Stimulated activated memory B cell treated with anti-CD40 and anti-IgM and Interleukin-4, amounts not matched to agents 10 μg/mL and 1 μg/mL and 100 μg/mL, for 72 hours (primary cell): Measurements from ENCODE around the gene PDE8A.

Experiments used
- ATAC-seq: fragments of 150-1000 bp; cut with Tn5 transposase; 2 replicates; pipeline ENCODE4 v1.10.0; 2021
- H3K27ac Mint-ChIP-seq: one replicate; pipeline ENCODE4 v1.8.0; 2022; ENCODE audit warnings: mild to moderate bottlenecking, mixed read lengths
- H3K27me3 Mint-ChIP-seq: one replicate; pipeline ENCODE4 v1.8.0; 2022; ENCODE audit warnings: mixed read lengths
- H3K36me3 Mint-ChIP-seq: one replicate; pipeline ENCODE4 v1.8.0; 2022; ENCODE audit warnings: mixed read lengths
- H3K4me1 Mint-ChIP-seq: one replicate; pipeline ENCODE4 v1.8.0; 2022; ENCODE audit warnings: mixed read lengths
- H3K4me3 Mint-ChIP-seq: one replicate; pipeline ENCODE4 v1.8.0; 2022; ENCODE audit warnings: mild to moderate bottlenecking, moderate library complexity, mixed read lengths
- H3K9me3 Mint-ChIP-seq: one replicate; pipeline ENCODE4 v1.8.0; 2022; ENCODE audit warnings: mixed read lengths

Gene PDE8A

GRCh38 chr15:85116925-85117646 is 135.4 kb downstream of the PDE8A start:
- Mint-ChIP-seq H3K27ac (peak overlapping the region; percentile 57), H3K36me3 (peaks cover 71% of the 10 kb centered on the region), H3K9me3 (no peaks in the 10 kb centered on the region), H3K27me3 (no peaks in the 10 kb centered on the region), H3K4me1 (peaks cover 10% of the 10 kb centered on the region), H3K4me3 (no peak overlapping the region)
- ATAC-seq, result peak; percentile 68

GRCh38 chr15:85118173-85118572 is 136.5 kb downstream of the PDE8A start:
- no peak overlapping the region for H3K4me3 Mint-ChIP-seq
- no peaks in the 10 kb centered on the region for H3K27me3 Mint-ChIP-seq
- H3K9me3 Mint-ChIP-seq, result no peaks in the 10 kb centered on the region
- peaks cover 75% of the 10 kb centered on the region for H3K36me3 Mint-ChIP-seq
- H3K4me1 Mint-ChIP-seq, result peaks cover 10% of the 10 kb centered on the region
- H3K27ac Mint-ChIP-seq, result no peak overlapping the region
- ATAC-seq, result no peak

DNA sequence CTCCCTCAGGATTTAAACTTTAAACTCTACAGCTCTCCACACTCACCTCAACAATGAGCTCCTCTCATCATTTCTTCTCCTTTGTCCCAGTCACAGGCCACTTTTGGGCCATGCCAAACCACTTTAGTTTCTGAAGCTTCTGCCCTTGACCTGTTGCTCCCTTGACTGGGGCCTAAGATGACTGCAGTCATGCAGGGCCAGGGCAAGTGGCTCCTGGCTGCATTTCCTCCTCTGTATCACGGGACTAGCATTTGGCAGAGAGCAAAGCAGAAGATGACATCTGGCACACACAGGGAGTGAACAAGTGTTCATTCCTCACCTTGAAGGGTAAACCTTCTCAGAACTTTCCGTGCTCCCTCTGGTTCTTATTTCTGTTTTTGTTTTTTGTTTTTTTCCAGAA is 136.9 kb downstream of the PDE8A start:
- no peak overlapping the region for H3K27ac Mint-ChIP-seq
- no peak overlapping the region for H3K4me3 Mint-ChIP-seq
- H3K4me1 Mint-ChIP-seq, result peaks cover 10% of the 10 kb centered on the region
- H3K27me3 Mint-ChIP-seq, result no peaks in the 10 kb centered on the region
- H3K9me3 Mint-ChIP-seq, result no peaks in the 10 kb centered on the region
- ATAC-seq, result no peak
- H3K36me3 Mint-ChIP-seq, result peaks cover 75% of the 10 kb centered on the region

DNA sequence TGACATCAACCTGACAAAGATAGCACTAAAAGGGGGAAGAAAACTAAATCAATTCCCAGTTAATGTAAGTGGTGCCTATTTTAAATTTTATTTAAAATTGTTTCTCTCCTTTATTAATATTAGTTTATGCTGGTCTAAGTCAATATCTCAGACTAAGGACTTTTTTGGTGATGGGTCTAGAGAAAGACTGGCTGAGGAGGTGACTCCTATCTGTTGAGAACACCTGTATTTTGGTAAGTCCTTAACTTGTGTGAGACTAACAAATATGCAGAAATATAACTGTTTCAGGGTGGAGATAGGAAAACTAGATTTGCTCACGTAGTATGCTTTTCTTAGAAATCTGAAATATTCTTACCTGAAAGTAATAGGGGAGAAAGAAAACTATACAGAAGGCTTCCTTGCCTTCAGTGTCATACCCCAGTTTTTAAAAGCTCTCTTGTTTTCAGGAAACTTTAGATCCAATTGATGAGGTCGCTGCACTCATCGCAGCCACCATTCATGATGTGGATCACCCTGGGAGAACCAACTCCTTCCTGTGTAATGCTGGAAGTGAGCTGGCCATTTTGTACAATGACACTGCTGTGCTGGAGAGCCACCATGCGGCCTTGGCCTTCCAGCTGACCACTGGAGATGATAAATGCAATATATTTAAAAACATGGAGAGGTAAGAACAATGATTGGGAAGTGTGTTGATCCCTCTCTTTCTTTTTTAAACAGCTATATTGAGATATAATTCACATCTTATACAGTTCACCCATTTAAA is 138.9 kb downstream of the PDE8A start:
- Mint-ChIP-seq H3K4me1 (peaks cover 10% of the 10 kb centered on the region), H3K36me3 (peaks cover 75% of the 10 kb centered on the region), H3K9me3 (no peaks in the 10 kb centered on the region), H3K4me3 (no peak overlapping the region), H3K27ac (no peak overlapping the region), H3K27me3 (no peaks in the 10 kb centered on the region)
- no peak for ATAC-seq

DNA sequence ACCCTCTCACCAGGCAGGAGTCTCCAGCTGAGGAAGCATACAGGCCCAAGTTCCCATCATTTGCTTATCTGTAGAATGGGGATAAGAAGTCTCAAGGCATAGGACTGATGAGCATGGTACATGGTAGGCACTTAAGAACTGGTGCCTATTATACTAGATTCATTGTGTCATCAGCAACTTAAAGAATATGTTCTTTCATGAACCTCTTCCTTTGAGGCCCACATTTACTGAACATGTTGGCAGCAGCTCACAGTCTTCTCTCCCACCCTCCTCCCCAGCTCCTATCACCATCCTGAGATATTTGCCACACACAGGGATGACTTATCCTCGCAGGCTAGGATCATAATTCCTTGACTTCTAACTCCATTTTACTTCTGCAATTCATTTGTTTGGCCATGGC is 142.5 kb downstream of the PDE8A start:
- ATAC-seq, result no peak
- H3K4me1 Mint-ChIP-seq, result no peaks in the 10 kb centered on the region
- H3K27me3 Mint-ChIP-seq, result no peaks in the 10 kb centered on the region
- H3K36me3 Mint-ChIP-seq, result peaks cover 80% of the 10 kb centered on the region
- H3K9me3 Mint-ChIP-seq, result no peaks in the 10 kb centered on the region
- H3K4me3 Mint-ChIP-seq, result no peak overlapping the region
- H3K27ac Mint-ChIP-seq, result no peak overlapping the region

GRCh38 chr15:85125056-85125661 is 143.5 kb downstream of the PDE8A start:
- Mint-ChIP-seq H3K9me3 (no peaks in the 10 kb centered on the region), H3K27me3 (no peaks in the 10 kb centered on the region), H3K27ac (no peak overlapping the region), H3K36me3 (peaks cover 90% of the 10 kb centered on the region), H3K4me1 (no peaks in the 10 kb centered on the region), H3K4me3 (no peak overlapping the region)
- no peak for ATAC-seq

GRCh38 chr15:85128621-85129020 is 147.0 kb downstream of the PDE8A start:
- Mint-ChIP-seq H3K36me3 (peaks cover 98% of the 10 kb centered on the region), H3K4me3 (no peak overlapping the region), H3K9me3 (peaks cover 3% of the 10 kb centered on the region), H3K27me3 (no peaks in the 10 kb centered on the region), H3K4me1 (no peaks in the 10 kb centered on the region), H3K27ac (no peak overlapping the region)
- no peak for ATAC-seq

DNA sequence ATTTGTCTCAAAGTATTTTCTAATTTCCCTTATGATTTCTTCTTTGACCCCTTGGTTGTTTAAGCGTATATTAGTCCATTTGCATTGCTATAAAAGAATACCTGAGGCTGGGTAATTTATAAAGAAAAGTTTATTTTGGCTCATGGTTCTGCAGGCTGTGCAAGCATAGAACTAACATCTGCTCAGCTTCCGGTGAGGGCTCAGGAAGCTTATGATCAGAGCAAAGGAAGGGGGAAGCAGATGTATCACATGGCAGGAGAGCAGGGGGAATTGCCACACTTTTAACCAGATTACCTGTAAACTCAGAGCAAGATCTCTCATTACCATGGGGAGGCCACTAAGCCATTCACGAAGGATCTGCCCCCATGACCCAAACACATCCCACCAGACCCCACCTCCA is 148.2 kb downstream of the PDE8A start:
- Mint-ChIP-seq H3K27ac (no peak overlapping the region), H3K4me1 (no peaks in the 10 kb centered on the region), H3K27me3 (no peaks in the 10 kb centered on the region), H3K36me3 (peaks cover 98% of the 10 kb centered on the region), H3K4me3 (no peak overlapping the region), H3K9me3 (peaks cover 3% of the 10 kb centered on the region)
- no peak for ATAC-seq

GRCh38 chr15:85131915-85132314 is 150.3 kb downstream of the PDE8A start:
- Mint-ChIP-seq H3K27me3 (no peaks in the 10 kb centered on the region), H3K4me3 (no peak overlapping the region), H3K4me1 (no peaks in the 10 kb centered on the region), H3K9me3 (peaks cover 3% of the 10 kb centered on the region), H3K36me3 (peaks cover 98% of the 10 kb centered on the region), H3K27ac (no peak overlapping the region)
- no peak for ATAC-seq

- Mint-ChIP-seq H3K9me3 (peaks cover 3% of the 10 kb centered on the region), H3K27me3 (no peaks in the 10 kb centered on the region), H3K4me1 (no peaks in the 10 kb centered on the region), H3K27ac (no peak overlapping the region), H3K36me3 (peaks cover 92% of the 10 kb centered on the region), H3K4me3 (no peak overlapping the region)
- ATAC-seq, result no peak
Measured at GRCh38 chr15:85133709-85134108, 152.1 kb downstream of the PDE8A start.

DNA sequence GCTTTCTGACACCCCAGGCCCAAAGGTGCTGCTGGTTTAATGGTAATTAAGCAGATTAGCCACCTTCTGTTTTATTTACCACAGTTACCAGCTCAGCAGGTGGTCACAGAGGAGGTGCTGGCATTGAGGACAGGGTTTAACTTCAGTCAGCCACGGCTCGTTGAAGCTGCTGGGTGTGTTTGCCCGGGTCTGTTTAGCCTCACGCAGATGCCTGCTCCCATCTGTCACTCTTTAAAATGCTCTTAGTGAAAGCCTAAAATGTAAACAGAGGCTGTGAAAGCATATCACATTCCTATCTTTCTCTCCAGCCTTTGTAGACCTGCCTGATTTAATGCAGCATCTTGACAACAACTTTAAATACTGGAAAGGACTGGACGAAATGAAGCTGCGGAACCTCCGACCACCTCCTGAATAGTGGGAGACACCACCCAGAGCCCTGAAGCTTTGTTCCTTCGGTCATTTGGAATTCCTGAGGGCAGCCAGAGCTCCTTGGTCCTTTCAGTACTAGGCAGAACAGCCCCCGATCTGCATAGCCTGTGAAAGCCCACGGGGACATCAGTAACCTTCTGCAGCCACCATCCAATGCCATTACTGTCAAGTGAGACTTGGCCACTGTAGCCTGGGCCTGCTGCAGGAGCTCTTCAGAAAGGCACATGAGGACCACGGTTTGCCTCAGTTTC is 156.0 kb downstream of the PDE8A start:
- Mint-ChIP-seq H3K36me3 (peaks cover 83% of the 10 kb centered on the region), H3K4me3 (no peak overlapping the region), H3K27me3 (no peaks in the 10 kb centered on the region), H3K4me1 (no peaks in the 10 kb centered on the region), H3K27ac (no peak overlapping the region), H3K9me3 (peaks cover 3% of the 10 kb centered on the region)
- no peak for ATAC-seq

GRCh38 chr15:85139391-85139790 is 157.7 kb downstream of the PDE8A start:
- no peak overlapping the region for H3K27ac Mint-ChIP-seq
- peaks cover 3% of the 10 kb centered on the region for H3K9me3 Mint-ChIP-seq
- H3K36me3 Mint-ChIP-seq, result peaks cover 67% of the 10 kb centered on the region
- no peaks in the 10 kb centered on the region for H3K27me3 Mint-ChIP-seq
- no peak overlapping the region for H3K4me3 Mint-ChIP-seq
- H3K4me1 Mint-ChIP-seq, result no peaks in the 10 kb centered on the region
- ATAC-seq, result no peak

DNA sequence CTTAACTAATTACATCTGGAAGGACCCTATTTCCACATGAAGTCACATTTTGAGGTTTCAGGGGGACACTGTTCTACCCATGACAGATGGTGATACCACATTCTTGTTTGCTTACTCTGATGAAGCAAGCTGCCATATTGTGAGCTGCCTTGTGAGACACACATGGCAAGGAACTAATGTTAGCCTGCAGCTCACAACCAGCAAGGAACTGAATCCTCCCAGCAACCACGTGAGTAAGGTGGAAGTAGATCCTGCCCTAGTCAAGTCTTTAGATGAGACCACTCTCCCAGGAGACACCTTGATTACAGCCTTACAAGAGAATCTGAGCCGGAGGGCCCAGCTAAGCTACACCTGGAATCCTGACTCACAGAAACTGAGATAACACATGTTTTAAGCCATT is 160.1 kb downstream of the PDE8A start:
- no peak overlapping the region for H3K27ac Mint-ChIP-seq
- peaks cover 3% of the 10 kb centered on the region for H3K9me3 Mint-ChIP-seq
- H3K4me3 Mint-ChIP-seq, result no peak overlapping the region
- H3K36me3 Mint-ChIP-seq, result peaks cover 44% of the 10 kb centered on the region
- H3K4me1 Mint-ChIP-seq, result no peaks in the 10 kb centered on the region
- no peaks in the 10 kb centered on the region for H3K27me3 Mint-ChIP-seq
- peak; percentile 16 for ATAC-seq

GRCh38 chr15:85142312-85142711 is 160.7 kb downstream of the PDE8A start:
- ATAC-seq, result no peak
- H3K36me3 Mint-ChIP-seq, result peaks cover 38% of the 10 kb centered on the region
- H3K27ac Mint-ChIP-seq, result no peak overlapping the region
- no peak overlapping the region for H3K4me3 Mint-ChIP-seq
- H3K9me3 Mint-ChIP-seq, result peaks cover 3% of the 10 kb centered on the region
- no peaks in the 10 kb centered on the region for H3K4me1 Mint-ChIP-seq
- no peaks in the 10 kb centered on the region for H3K27me3 Mint-ChIP-seq

- Mint-ChIP-seq H3K27ac (no peak overlapping the region), H3K4me3 (no peak overlapping the region), H3K36me3 (no peaks in the 10 kb centered on the region), H3K27me3 (no peaks in the 10 kb centered on the region), H3K4me1 (no peaks in the 10 kb centered on the region), H3K9me3 (peaks cover 3% of the 10 kb centered on the region)
- ATAC-seq, result no peak
Measured at GRCh38 chr15:85149465-85150129, 167.9 kb downstream of the PDE8A start.
